ENCODE measurements around the gene DHX30. TPM values are rescaled to one million over a fixed set of nuclear protein-coding genes. Genes with fewer than 3 reads are reported as not detected.

The DHX30 gene
- total and polyA plus RNA-seq, 2 of the 4 experiments (the other 2 are of a cell fraction) = 55.6 to 57.2 TPM

DNA sequence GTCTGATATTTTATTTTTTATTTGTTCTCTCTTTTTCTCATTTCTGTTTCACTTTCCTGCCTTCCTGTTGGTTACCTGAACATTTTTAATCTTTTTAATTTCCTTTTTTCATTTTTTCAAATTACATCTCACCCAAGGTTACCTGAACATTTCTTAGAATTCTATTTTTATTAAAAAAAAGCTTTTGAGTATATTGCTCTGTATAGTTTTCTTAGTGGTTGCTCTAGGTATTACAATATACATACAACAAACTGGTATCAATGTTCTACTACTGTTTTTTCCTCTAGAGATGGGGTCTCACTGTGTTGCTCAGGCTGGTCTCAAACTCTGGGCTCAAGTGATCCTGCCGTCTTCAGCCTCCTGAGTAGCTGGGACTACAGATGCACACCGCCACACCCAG lies 79.4 kb downstream of the DHX30 start:
- no peak overlapping the region for H3K4ac ChIP-seq (ENCODE audit: low read depth, low read length)
- no peak overlapping the region for H3K14ac ChIP-seq (replicated peaks; ENCODE audit: low read depth, low read length)
- H3K56ac ChIP-seq (ENCODE audit: extremely low read depth, insufficient read depth, low read length) = no peak overlapping the region
- H4K5ac ChIP-seq (ENCODE audit: low read depth, low read length) = no peak overlapping the region
- H3K27ac ChIP-seq (ENCODE audit: insufficient read depth, low read length) = no peak overlapping the region
- no peaks in the 10 kb centered on the region for H3K27me3 ChIP-seq (ENCODE audit: control insufficient read depth, insufficient read depth, low read length)
- dilution Hi-C loops (cut with HindIII; ENCODE audit: low sequenced_read_pairs, unreplicated experiment) (no loop called here), intact Hi-C loops (cut with micrococcal nuclease) (no loop called here), in situ Hi-C loops (cut with MboI; ENCODE audit: low sequenced_read_pairs) (no loop called here)
- no peaks in the 10 kb centered on the region for H3K9me3 ChIP-seq (ENCODE audit: control insufficient read depth, insufficient read depth, low read length)
- H2BK20ac ChIP-seq (ENCODE audit: low read depth, low read length) = no peak overlapping the region
- CTCF ChIA-PET = no interaction called here
- no peak overlapping the region for H2BK120ac ChIP-seq (ENCODE audit: low read depth, low read length)
- TF ChIP-seq, protein P1, sequence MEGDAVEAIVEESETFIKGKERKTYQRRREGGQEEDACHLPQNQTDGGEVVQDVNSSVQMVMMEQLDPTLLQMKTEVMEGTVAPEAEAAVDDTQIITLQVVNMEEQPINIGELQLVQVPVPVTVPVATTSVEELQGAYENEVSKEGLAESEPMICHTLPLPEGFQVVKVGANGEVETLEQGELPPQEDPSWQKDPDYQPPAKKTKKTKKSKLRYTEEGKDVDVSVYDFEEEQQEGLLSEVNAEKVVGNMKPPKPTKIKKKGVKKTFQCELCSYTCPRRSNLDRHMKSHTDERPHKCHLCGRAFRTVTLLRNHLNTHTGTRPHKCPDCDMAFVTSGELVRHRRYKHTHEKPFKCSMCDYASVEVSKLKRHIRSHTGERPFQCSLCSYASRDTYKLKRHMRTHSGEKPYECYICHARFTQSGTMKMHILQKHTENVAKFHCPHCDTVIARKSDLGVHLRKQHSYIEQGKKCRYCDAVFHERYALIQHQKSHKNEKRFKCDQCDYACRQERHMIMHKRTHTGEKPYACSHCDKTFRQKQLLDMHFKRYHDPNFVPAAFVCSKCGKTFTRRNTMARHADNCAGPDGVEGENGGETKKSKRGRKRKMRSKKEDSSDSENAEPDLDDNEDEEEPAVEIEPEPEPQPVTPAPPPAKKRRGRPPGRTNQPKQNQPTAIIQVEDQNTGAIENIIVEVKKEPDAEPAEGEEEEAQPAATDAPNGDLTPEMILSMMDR (conservative IDR thresholded peaks at IDR 0.05; ENCODE audit: low read depth, low read length) = no peak
- TF ChIP-seq ELK1 (IDR thresholded peaks at IDR 0.05; ENCODE audit: borderline replicate concordance, low read depth, low read length) (no peak), RFX5 (IDR thresholded peaks at IDR 0.05; ENCODE audit: low read depth, low read length) (no peak), CEBPB (IDR thresholded peaks at IDR 0.05; ENCODE audit: low read depth, low read length) (no peak), RCOR1 (IDR thresholded peaks at IDR 0.05; ENCODE audit: insufficient replicate concordance, low read length) (no peak), SMC3 (IDR thresholded peaks at IDR 0.05; ENCODE audit: low read depth, low read length) (no peak), RAD21 (IDR thresholded peaks at IDR 0.05; ENCODE audit: low read length) (no peak), FOS (IDR thresholded peaks at IDR 0.05; ENCODE audit: low read depth, low read length) (no peak), NFE2L2 (IDR thresholded peaks at IDR 0.05; ENCODE audit: low read depth, low read length) (no peak), MXI1 (IDR thresholded peaks at IDR 0.05; ENCODE audit: borderline replicate concordance, low read depth, low read length) (no peak), CHD1 (IDR thresholded peaks at IDR 0.05; ENCODE audit: low read depth, low read length) (no peak)
- DNase-seq (no peak), ATAC-seq (ENCODE audit: low read depth) (no peak)
- no CpG with 5 or more reads among the region's 2 CpGs for WGBS, 2 experiments (ENCODE audit: extremely low coverage in 2 of 2, insufficient read length in 1 of 2)
- no peak overlapping the region for H2BK15ac ChIP-seq (ENCODE audit: low read depth, low read length)
- H3K4me2 ChIP-seq (ENCODE audit: low read depth, low read length) = no peak overlapping the region
- 0 out of 2 replicates have a peak, but pooled peaks cover 1% of the 10 kb centered on the region for H3K4me1 ChIP-seq (ENCODE audit: control insufficient read depth, insufficient read depth, low read length)
- POLR2A ChIA-PET (ENCODE audit: unreplicated experiment) = no interaction called here
- peaks cover 28 to 57% of the 10 kb centered on the region in 2 experiments for H3K79me1 ChIP-seq (ENCODE audit: low read depth in 1 of 2, low read length in 2 of 2)
- no peak overlapping the region for H3K23ac ChIP-seq (ENCODE audit: low read depth, low read length)
- H2AK9ac ChIP-seq (replicated peaks; ENCODE audit: low read depth, low read length, poor library complexity) = no peak overlapping the region
- H4K8ac ChIP-seq (ENCODE audit: low read depth in 2 of 2, low read length in 2 of 2) = no peak overlapping the region
- no peak overlapping the region for H3K9ac ChIP-seq (ENCODE audit: low read depth, low read length)
- no peak overlapping the region for H3K4me3 ChIP-seq (ENCODE audit: insufficient read depth, low read depth, low read length)
- no peak overlapping the region for H2AK5ac ChIP-seq (ENCODE audit: low read depth, low read length)
- H4K20me1 ChIP-seq (ENCODE audit: insufficient read depth, low read length) = peaks cover 11% of the 10 kb centered on the region; the same call in 1 of the 2 replicates
- no peak overlapping the region for H3K18ac ChIP-seq (ENCODE audit: low read depth, low read length)
- no peaks in the 10 kb centered on the region; the same call in 1 of the 2 replicates for H3K9me1 ChIP-seq (ENCODE audit: insufficient read depth, low read length)
- BruUV-seq (replicated peaks) = no TSS peak
- H2AFZ ChIP-seq (replicated peaks; ENCODE audit: low read length, poor library complexity) = no peak overlapping the region
- H3K36me3 ChIP-seq (ENCODE audit: control insufficient read depth, insufficient read depth, low read length) = peaks cover 16% of the 10 kb centered on the region
- no peak overlapping the region for H4K91ac ChIP-seq (ENCODE audit: insufficient read depth, low read depth, low read length)
- no peak overlapping the region for H2BK5ac ChIP-seq (ENCODE audit: low read depth, low read length, poor library complexity, severe bottlenecking)

All from IMR-90 (cell line).